Duodenal mucosa (tissue), 2 donors: ENCODE results near the gene CAMTA1.

Experiments
- H3K27ac ChIP-seq: one replicate; pipeline ENCODE4 v1.7.0; 2013; ENCODE audit warnings: low read depth, low read length
- H3K27me3 ChIP-seq, 2 donors: one replicate each; pipeline ENCODE4 v1.7.0; 2013; ENCODE audit warnings: low read length in 2 of 2, control low read depth in 1 of 2; ENCODE audit not compliant: insufficient read depth in 2 of 2, control insufficient read depth in 1 of 2
- H3K36me3 ChIP-seq, 2 donors: one replicate each; pipeline ENCODE4 v1.7.0; 2013; ENCODE audit warnings: low read length in 2 of 2, control low read depth in 1 of 2; ENCODE audit not compliant: insufficient read depth in 2 of 2, control insufficient read depth in 1 of 2
- H3K4me1 ChIP-seq, 2 donors: one replicate each; pipeline ENCODE4 v1.7.0; 2013; ENCODE audit warnings: low read length in 2 of 2, control low read depth in 1 of 2; ENCODE audit not compliant: insufficient read depth in 2 of 2, control insufficient read depth in 1 of 2
- H3K4me3 ChIP-seq, 2 donors: one replicate each; pipeline ENCODE4 v1.7.0; 2013; ENCODE audit warnings: low read length in 2 of 2, low read depth in 1 of 2
- H3K9ac ChIP-seq, 2 donors: one replicate each; pipeline ENCODE4 v1.7.0; 2013; ENCODE audit warnings: low read length in 2 of 2, low read depth in 1 of 2
- H3K9me3 ChIP-seq, 2 donors: one replicate each; pipeline ENCODE4 v1.7.0; 2013; ENCODE audit warnings: low read length in 2 of 2, control low read depth in 1 of 2; ENCODE audit not compliant: control insufficient read depth in 1 of 2

CAMTA1 gene

DNA sequence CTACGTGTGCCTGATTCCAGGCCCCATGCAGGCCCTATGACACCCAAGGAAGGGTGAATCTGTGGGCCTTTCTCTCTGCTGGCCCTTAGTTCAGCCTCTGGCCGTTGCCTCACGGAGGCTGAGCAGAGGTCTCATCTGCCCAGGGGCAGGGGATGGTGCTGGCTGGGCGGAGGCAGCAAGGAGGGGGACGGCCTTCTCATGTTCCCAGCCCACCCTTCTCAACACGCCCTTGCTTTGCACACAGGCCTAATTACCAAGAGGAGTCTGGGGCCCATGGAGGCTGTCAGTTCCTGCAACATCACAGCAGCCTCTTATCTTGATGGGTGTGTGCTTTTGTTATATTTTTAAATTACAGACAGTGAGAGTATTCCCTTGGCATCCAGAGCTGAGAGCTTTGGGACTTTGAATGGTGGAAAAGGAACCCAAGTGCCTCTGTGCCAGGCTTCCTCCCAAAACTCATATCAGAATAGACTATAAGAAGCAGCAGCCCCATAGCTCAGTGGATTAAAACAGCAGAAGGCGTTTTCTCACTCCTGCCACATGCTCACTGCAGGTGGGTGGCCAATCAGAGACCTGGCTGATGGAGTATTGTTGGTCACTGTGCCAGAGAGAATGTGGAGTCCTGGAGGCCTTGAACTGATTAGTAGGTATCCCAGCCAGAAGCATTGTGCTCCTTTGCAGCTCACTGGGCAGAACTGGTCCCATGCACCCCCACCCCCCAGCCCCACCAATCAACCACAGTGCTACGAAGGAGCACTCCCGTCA is 164.9 kb downstream of the CAMTA1 start:
- Histone ChIP-seq H3K27me3 (no peaks in the 10 kb centered on the region), H3K27ac (no peak overlapping the region), H3K4me1 (no peaks in the 10 kb centered on the region), H3K9ac (no peak overlapping the region), H3K4me3 (no peak overlapping the region), H3K9me3 (no peaks in the 10 kb centered on the region), H3K36me3 (no peaks in the 10 kb centered on the region)

- Histone ChIP-seq H3K4me3 (no peak overlapping the region), H3K9me3 (no peaks in the 10 kb centered on the region), H3K27ac (no peak overlapping the region), H3K9ac (no peak overlapping the region), H3K36me3 (no peaks in the 10 kb centered on the region), H3K4me1 (peaks cover 8 to 10% of the 10 kb centered on the region in 2 donors), H3K27me3 (no peaks in the 10 kb centered on the region)
Observed at GRCh38 chr1:6951536-6951935, 166.3 kb downstream of the CAMTA1 start.

- Histone ChIP-seq H3K9ac (no peak overlapping the region), H3K36me3 (no peaks in the 10 kb centered on the region), H3K4me1 (peaks cover 8 to 10% of the 10 kb centered on the region in 2 donors), H3K27ac (no peak overlapping the region), H3K27me3 (no peaks in the 10 kb centered on the region), H3K9me3 (no peaks in the 10 kb centered on the region), H3K4me3 (no peak overlapping the region)
Observed at GRCh38 chr1:6953216-6953615, 168.0 kb downstream of the CAMTA1 start.

GRCh38 chr1:6953907-6954364 is 168.7 kb downstream of the CAMTA1 start:
- Histone ChIP-seq H3K9ac (no peak overlapping the region), H3K27ac (no peak overlapping the region), H3K27me3 (no peaks in the 10 kb centered on the region), H3K4me1 (peaks cover 8 to 10% of the 10 kb centered on the region in 2 donors), H3K36me3 (no peaks in the 10 kb centered on the region), H3K9me3 (no peaks in the 10 kb centered on the region), H3K4me3 (no peak overlapping the region)

GRCh38 chr1:6954591-6954990 is 169.3 kb downstream of the CAMTA1 start:
- Histone ChIP-seq H3K4me1 (peaks cover 8 to 10% of the 10 kb centered on the region in 2 donors), H3K4me3 (no peak overlapping the region), H3K36me3 (no peaks in the 10 kb centered on the region), H3K9ac (no peak overlapping the region), H3K27ac (no peak overlapping the region), H3K9me3 (no peaks in the 10 kb centered on the region), H3K27me3 (no peaks in the 10 kb centered on the region)

DNA sequence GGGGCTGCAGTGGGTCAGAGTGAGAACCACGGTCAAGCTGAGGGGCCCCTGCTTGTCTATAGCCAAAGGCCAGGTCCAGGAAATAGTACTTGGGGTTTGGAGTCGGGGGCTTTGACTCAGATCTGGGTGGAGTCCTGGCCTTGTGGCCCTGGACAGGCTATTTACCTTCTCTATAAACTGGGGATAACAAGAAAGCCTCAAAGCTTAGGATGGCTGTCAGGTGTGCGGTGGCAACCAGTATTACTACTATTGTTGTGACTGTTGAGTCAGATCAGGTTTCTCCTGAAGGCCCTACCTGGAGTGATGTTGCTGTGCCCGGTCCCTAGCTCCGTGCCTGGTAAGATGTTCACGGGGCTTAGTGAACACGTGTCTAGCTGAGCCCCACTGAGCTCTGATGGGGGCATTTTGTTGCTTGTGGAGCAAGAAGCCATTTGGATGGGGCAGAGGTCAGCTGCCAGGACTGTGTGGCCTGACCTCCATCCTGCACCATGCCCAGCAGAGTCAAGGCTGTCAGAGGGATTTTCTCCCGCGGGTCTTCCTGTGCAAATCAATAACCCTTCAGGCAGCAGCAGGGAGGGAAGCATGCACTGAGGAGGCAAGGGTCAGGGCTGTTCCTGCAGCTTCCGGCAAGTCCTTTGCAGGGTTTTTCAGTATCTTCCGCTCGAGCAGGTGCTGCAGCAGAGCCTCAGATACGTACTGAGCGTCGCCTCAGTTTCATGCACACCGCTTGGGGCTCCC is 170.3 kb downstream of the CAMTA1 start:
- peaks cover 8 to 17% of the 10 kb centered on the region in 2 donors for H3K4me1 ChIP-seq
- no peaks in the 10 kb centered on the region for H3K27me3 ChIP-seq
- no peaks in the 10 kb centered on the region for H3K36me3 ChIP-seq
- H3K9me3 ChIP-seq, result no peaks in the 10 kb centered on the region
- no peak overlapping the region for H3K9ac ChIP-seq
- H3K4me3 ChIP-seq, result no peak overlapping the region
- H3K27ac ChIP-seq, result no peak overlapping the region

DNA sequence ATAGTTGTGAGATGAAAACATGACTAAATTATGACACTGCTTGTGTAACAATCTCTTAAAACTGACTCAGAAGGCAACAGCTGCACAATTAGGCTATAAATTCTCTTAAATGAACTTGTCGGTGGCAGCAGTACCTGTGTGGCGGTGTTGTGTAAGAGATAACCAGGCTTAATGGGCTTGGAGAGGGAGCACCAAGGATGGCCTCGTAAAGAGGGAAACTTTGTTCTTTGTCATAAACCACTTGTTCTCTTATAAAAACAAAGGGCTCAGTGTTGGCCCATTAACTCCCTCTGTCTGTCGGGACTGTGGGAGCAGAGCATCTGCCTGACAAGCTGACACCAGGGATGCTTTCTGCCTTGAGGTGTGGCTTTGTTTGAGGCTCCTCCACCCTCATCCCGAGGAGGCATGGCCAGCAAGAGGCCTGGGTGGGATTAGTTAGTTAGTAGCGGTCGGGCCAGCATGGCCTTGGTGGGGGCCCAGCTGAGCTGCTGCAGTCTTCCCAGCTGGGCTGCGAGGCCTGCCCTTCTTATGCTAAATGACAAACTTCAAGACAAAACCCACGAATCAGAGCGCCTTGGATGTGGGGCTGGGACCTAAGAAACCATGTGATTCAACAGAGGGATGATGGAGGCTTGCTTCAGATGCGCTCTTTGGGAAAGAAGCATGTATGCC is 171.4 kb downstream of the CAMTA1 start:
- no peak overlapping the region for H3K27ac ChIP-seq
- H3K36me3 ChIP-seq, result no peaks in the 10 kb centered on the region
- H3K4me3 ChIP-seq, result no peak overlapping the region
- H3K27me3 ChIP-seq, result no peaks in the 10 kb centered on the region
- H3K9me3 ChIP-seq, result no peaks in the 10 kb centered on the region
- no peak overlapping the region for H3K9ac ChIP-seq
- peaks cover 8 to 19% of the 10 kb centered on the region in 2 donors for H3K4me1 ChIP-seq

- H3K9me3 ChIP-seq, result no peaks in the 10 kb centered on the region
- H3K27me3 ChIP-seq, result no peaks in the 10 kb centered on the region
- no peak overlapping the region for H3K9ac ChIP-seq
- H3K27ac ChIP-seq, result no peak overlapping the region
- peaks cover 8 to 19% of the 10 kb centered on the region in 2 donors for H3K4me1 ChIP-seq
- H3K4me3 ChIP-seq, result no peak overlapping the region
- H3K36me3 ChIP-seq, result no peaks in the 10 kb centered on the region
Observed at GRCh38 chr1:6957341-6957740, 172.1 kb downstream of the CAMTA1 start.

- Histone ChIP-seq H3K27me3 (no peaks in the 10 kb centered on the region), H3K4me3 (no peak overlapping the region)
Observed at GRCh38 chr1:6958407-6959030, 173.3 kb downstream of the CAMTA1 start.

More at GRCh38 chr1:6958407-6959030, 173.3 kb downstream of the CAMTA1 start:
- no peak overlapping the region for H3K27ac ChIP-seq
- no peaks in the 10 kb centered on the region for H3K36me3 ChIP-seq
- peaks cover 11 to 19% of the 10 kb centered on the region in 2 donors for H3K4me1 ChIP-seq
- H3K9ac ChIP-seq, result no peak overlapping the region
- no peaks in the 10 kb centered on the region for H3K9me3 ChIP-seq
